Keratinocyte (primary cell): ENCODE results near the gene TMEM151B.
A peak's percentile ranks its signal among the peaks of the same experiment; 100 is the strongest.

Experiments used
- CTCF ChIP-seq, 3 experiments: IDR thresholded peaks in 1 of 3; conservative IDR thresholded peaks in 1 of 3; optimal IDR thresholded peaks in 1 of 3; 2 replicates in 2 of 3; 3 replicates in 1 of 3; pipeline versions ENCODE3 to v1.5.1; 2011; ENCODE audit warnings: low read length in 3 of 3, mild to moderate bottlenecking in 3 of 3, moderate library complexity in 2 of 3, control low read depth in 1 of 3, inconsistent platforms in 1 of 3; ENCODE audit not compliant: insufficient read depth in 2 of 3; ENCODE audit errors: extremely low read depth in 1 of 3
- EZH2 ChIP-seq: IDR thresholded peaks from one replicate; pipeline ENCODE4 v1.6.1; 2012; ENCODE audit warnings: inconsistent platforms, mild to moderate bottlenecking, low read length, moderate library complexity

GRCh38 chr6:44234101-44235025 lies 35.9 kb upstream of the TMEM151B start:
- TF ChIP-seq CTCF (optimal IDR thresholded peaks at IDR 0.05 in 1 of 3, IDR thresholded peaks at IDR 0.05 in 1 of 3, conservative IDR thresholded peaks at IDR 0.05 in 1 of 3; ENCODE audit: extremely low read depth in 1 of 3, insufficient read depth in 2 of 3, low read length in 3 of 3) (peak in 2 of 3 experiments; percentile 72 to 78), EZH2 (no peak)
